Lung (tissue), 12 donors: ENCODE measurements around the gene SKIC8. TPM values are rescaled to one million over a fixed set of nuclear protein-coding genes. Genes with fewer than 3 reads are reported as not detected.

ENCODE experiments used
- ATAC-seq: fragments of 200-7000 bp; cut with Tn5 transposase; one replicate; pipeline ENCODE4 v1.9.1; 2020; ENCODE audit warnings: moderate number of reproducible peaks; ENCODE audit not compliant: insufficient read depth, low FRiP score
- DNase-seq, 3 donors: peaks; one replicate each; pipeline ENCODE4 v3.0.0-alpha.2; 2013 to 2017
- H3K27ac ChIP-seq, 2 donors: one replicate each; pipeline ENCODE4 v1.5.1; 2013; ENCODE audit warnings: mild to moderate bottlenecking in 2 of 2, moderate library complexity in 2 of 2, control low read depth in 1 of 2, inconsistent platforms in 1 of 2, low read depth in 1 of 2, low read length in 1 of 2
- H3K27me3 ChIP-seq, 3 donors: one replicate each; pipeline ENCODE4 v1.5.1; 2013; ENCODE audit warnings: low read length in 2 of 3; ENCODE audit not compliant: control insufficient read depth in 3 of 3, insufficient read depth in 3 of 3
- H3K36me3 ChIP-seq, 4 donors: one replicate each; pipeline ENCODE4 v1.5.1; 2013; ENCODE audit warnings: low read length in 4 of 4, mild to moderate bottlenecking in 1 of 4, moderate library complexity in 1 of 4; ENCODE audit not compliant: control insufficient read depth in 4 of 4, insufficient read depth in 4 of 4
- H3K4me1 ChIP-seq, 5 donors: one replicate each; pipeline ENCODE4 v1.5.1; 2013; ENCODE audit warnings: low read length in 5 of 5, mild to moderate bottlenecking in 2 of 5, moderate library complexity in 1 of 5; ENCODE audit not compliant: control insufficient read depth in 5 of 5, insufficient read depth in 5 of 5
- H3K4me3 ChIP-seq: one replicate; pipeline ENCODE4 v1.5.1; 2013; ENCODE audit warnings: mild to moderate bottlenecking, control low read depth, moderate library complexity
- H3K9ac ChIP-seq, 2 donors: one replicate each; pipeline ENCODE4 v1.5.1; 2013; ENCODE audit warnings: low read length in 2 of 2, control low read depth in 1 of 2; ENCODE audit not compliant: insufficient read depth in 1 of 2
- H3K9me3 ChIP-seq, 4 donors: one replicate each; pipeline ENCODE4 v1.5.1; 2013; ENCODE audit warnings: low read length in 3 of 4, mild to moderate bottlenecking in 1 of 4, moderate library complexity in 1 of 4; ENCODE audit not compliant: control insufficient read depth in 4 of 4, insufficient read depth in 3 of 4
- WGBS, 2 donors: extraction: QIAGEN DNeasy Blood & Tissue Kit; methylation state at CpG; one replicate each; pipeline ENCODE4 v1.1.7; 2013; 5-methylcytosine and 5-hydroxymethylcytosine counted together
- polyA plus RNA-seq, 2 donors: library from polyadenylated mRNA; stranded (reverse); fragments of 200-250 nt; gene quantifications; one replicate each; pipeline ENCODE4 v1.2.1, GENCODE V29; 2013
- total RNA-seq, 2 donors: library from RNA; depleted of rRNA in 1 of 2; stranded (reverse); fragments of >200 nt in 1 of 2; gene quantifications; one replicate each; pipeline ENCODE4 v1.2.1, GENCODE V29; 2014 to 2021
- TF ChIP-seq, protein P1 (sequence below): IDR thresholded peaks from 2 replicates; pipeline ENCODE4 v1.5.1; 2012; ENCODE audit warnings: mild to moderate bottlenecking; ENCODE audit errors: control extremely low read depth, extremely low read depth
- donor health status: control.
- donor health status: control.
- donor health status: Bipolar disorder and iron deficiency.
- donor health status: healthy.
- donor health status: DM: yes; HTN: yes; CAD: no.

The SKIC8 gene
- total and polyA plus RNA-seq, 4 donors = 45.1 to 64.9 (median 54.1) TPM

DNA sequence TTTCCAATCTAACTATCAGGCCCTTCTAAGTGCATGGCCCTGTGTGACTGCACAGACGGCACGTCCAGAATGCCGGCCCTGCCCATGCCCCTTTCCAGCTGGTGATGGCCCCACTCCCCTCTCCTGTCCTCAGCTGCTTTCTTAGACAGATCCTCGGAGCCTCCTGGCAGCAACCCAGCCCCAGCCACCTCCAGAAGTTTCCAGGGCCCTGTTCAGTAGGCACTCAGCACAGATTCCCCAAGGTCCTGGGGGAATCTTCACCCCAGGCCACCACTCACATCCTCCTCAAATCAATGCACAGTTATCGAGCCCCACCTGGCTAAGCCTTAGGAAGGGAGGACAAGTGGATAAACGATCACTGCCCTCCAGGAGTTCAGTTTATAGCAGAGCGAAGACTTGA is 39.4 kb upstream of the SKIC8 start:
- no peak for ATAC-seq

DNA sequence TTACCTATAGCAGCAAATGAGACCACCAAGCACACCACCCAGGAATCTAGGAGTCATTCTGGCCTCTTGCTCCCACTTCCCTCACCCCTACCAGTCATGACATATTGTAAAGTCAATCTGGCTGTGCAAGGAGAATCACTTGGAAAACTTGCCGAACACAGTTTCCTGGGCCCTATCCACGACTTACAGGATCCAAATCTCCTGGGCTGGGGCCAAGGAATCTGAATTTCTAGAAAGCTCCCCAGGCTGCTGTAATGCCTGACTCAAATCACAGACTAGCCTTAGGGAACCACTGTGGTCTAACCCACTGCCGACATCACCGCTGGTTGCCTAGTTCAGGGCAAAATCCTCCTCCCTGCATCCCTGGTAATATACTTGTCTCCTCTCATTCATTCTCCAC is 36.6 kb upstream of the SKIC8 start:
- TF ChIP-seq, protein P1, sequence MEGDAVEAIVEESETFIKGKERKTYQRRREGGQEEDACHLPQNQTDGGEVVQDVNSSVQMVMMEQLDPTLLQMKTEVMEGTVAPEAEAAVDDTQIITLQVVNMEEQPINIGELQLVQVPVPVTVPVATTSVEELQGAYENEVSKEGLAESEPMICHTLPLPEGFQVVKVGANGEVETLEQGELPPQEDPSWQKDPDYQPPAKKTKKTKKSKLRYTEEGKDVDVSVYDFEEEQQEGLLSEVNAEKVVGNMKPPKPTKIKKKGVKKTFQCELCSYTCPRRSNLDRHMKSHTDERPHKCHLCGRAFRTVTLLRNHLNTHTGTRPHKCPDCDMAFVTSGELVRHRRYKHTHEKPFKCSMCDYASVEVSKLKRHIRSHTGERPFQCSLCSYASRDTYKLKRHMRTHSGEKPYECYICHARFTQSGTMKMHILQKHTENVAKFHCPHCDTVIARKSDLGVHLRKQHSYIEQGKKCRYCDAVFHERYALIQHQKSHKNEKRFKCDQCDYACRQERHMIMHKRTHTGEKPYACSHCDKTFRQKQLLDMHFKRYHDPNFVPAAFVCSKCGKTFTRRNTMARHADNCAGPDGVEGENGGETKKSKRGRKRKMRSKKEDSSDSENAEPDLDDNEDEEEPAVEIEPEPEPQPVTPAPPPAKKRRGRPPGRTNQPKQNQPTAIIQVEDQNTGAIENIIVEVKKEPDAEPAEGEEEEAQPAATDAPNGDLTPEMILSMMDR = no peak
- H3K36me3 ChIP-seq = no peaks in the 10 kb centered on the region
- no peak overlapping the region for H3K4me3 ChIP-seq
- H3K9ac ChIP-seq = no peak overlapping the region
- DNase-seq = no peak
- peaks cover 0 to 13% (median 0%) of the 10 kb centered on the region in 5 donors for H3K4me1 ChIP-seq
- no peak overlapping the region for H3K27ac ChIP-seq
- peaks cover 3 to 37% (median 36%) of the 10 kb centered on the region in 3 donors for H3K27me3 ChIP-seq
- 87 to 90% methylated on average over 4 of the region's 4 CpGs for WGBS, 2 donors
- H3K9me3 ChIP-seq = peaks cover 0 to 3% (median 0%) of the 10 kb centered on the region in 4 donors
- no peak for ATAC-seq

More for the DNA sequence above, 39.4 kb upstream of the SKIC8 start:
- no peak overlapping the region for H3K9ac ChIP-seq
- peaks cover 7 to 55% (median 48%) of the 10 kb centered on the region in 3 donors for H3K27me3 ChIP-seq
- TF ChIP-seq, protein P1 = no peak
- no peak overlapping the region for H3K4me3 ChIP-seq
- H3K9me3 ChIP-seq = peaks cover 0 to 7% (median 0%) of the 10 kb centered on the region in 4 donors
- H3K4me1 ChIP-seq = peaks cover 0 to 13% (median 0%) of the 10 kb centered on the region in 5 donors
- DNase-seq = no peak
- H3K36me3 ChIP-seq = no peaks in the 10 kb centered on the region
- no peak overlapping the region for H3K27ac ChIP-seq
- WGBS, 2 donors = 77 to 91% methylated on average over 7 of the region's 7 CpGs

DNA sequence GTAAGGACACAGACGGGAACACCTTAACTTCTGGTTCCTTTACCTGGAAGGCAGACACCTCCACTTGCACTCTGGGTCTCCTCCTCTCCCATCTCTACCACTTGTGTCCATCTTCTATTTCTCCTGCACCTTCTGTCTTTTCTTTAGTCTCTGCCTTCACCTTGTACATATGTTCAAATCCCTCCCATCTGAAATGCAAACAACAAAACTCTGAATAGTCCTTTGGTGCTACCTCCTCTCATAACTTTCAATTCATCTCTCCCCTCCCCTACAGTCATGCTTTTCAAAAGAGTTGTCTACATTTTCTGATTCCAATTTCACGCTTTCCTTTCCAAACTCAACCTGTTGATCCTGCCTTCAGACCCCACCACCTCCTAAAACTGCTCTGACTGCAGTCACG is 35.4 kb upstream of the SKIC8 start:
- TF ChIP-seq, protein P1 = no peak
- no peak for ATAC-seq
- peaks cover 0 to 6% (median 0%) of the 10 kb centered on the region in 5 donors for H3K4me1 ChIP-seq
- H3K27ac ChIP-seq = no peak overlapping the region
- H3K9me3 ChIP-seq = peaks cover 0 to 2% (median 0%) of the 10 kb centered on the region in 4 donors
- H3K36me3 ChIP-seq = no peaks in the 10 kb centered on the region
- H3K9ac ChIP-seq = no peak overlapping the region
- no peak overlapping the region for H3K4me3 ChIP-seq
- peaks cover 3 to 28% (median 27%) of the 10 kb centered on the region in 3 donors for H3K27me3 ChIP-seq
- DNase-seq = no peak
- WGBS, 2 donors = 96 to 97% methylated on average over 3 of the region's 3 CpGs

DNA sequence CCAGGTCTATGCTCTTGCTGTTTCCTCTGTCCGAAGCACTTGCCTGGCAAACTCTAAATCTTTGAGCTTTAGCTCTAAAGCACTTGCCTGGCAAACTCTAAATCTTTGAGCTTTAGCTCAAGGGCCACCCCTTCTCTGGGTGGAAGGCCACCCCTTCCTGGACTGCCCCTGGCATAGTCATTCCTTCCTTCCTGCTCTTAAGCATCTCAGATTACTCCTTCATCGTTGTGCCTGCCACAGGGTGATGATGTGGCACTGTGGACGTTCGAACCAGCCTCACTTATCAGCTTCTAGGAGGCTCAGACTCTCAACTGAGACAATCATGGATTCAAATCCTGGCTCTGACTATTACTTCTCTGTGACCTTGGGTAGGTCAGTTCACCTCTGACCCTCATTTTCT is 30.2 kb upstream of the SKIC8 start:
- ATAC-seq (no peak), DNase-seq (no peak)
- 26 to 46% methylated on average over 4 of the region's 4 CpGs for whole genome bisulfite sequencing, 2 donors
- peaks cover 0 to 4% (median 0%) of the 10 kb centered on the region in 3 donors for H3K27me3 ChIP-seq
- TF ChIP-seq, protein P1 = no peak
- H3K9me3 ChIP-seq = no peaks in the 10 kb centered on the region
- H3K36me3 ChIP-seq = no peaks in the 10 kb centered on the region
- H3K27ac ChIP-seq = no peak overlapping the region
- H3K9ac ChIP-seq = no peak overlapping the region
- no peak overlapping the region for H3K4me3 ChIP-seq
- H3K4me1 ChIP-seq = peaks cover 0 to 6% (median 0%) of the 10 kb centered on the region in 5 donors
